H1 (cell line): ENCODE measurements around the gene EXOG. TPM values are rescaled to one million over a fixed set of nuclear protein-coding genes. Genes with fewer than 3 reads are reported as not detected.

ENCODE experiments used
- CTCF ChIA-PET: fragments of 300-600 bp; sonication (Branson Sonifier 250); formaldehyde crosslinking; loops from one replicate; lab custom pipeline; 2021; ENCODE audit not compliant: partially characterized antibody; lab: Charles Lee
- POLR2A ChIA-PET: fragments of 300-600 bp; sonication (Branson Sonifier 250); formaldehyde crosslinking; loops from one replicate; lab custom pipeline; 2021; ENCODE audit warnings: inconsistent platforms; ENCODE audit not compliant: partially characterized antibody; lab: Charles Lee
- DNase-seq, 2 experiments: peaks; one replicate each; pipeline versions ENCODE4 v3.0.0 to v3.0.0-alpha.2; 2010 to 2022; ENCODE audit warnings: low spot score in 2 of 2, low read depth in 1 of 2, mixed read lengths in 1 of 2
- FAIRE-seq: peaks from 2 replicates; lab custom pipeline; 2011; peaks lifted over from hg19 to GRCh38; lab: Jason Lieb, UNC
- H2AFZ ChIP-seq: 2 replicates; pipeline ENCODE4 v1.8.1; 2012; ENCODE audit warnings: low read length, inconsistent platforms
- H2AK5ac ChIP-seq: 2 replicates; pipeline ENCODE4 v1.6.1; 2013; ENCODE audit warnings: low read depth, low read length
- H2BK120ac ChIP-seq: replicated peaks from 2 replicates; pipeline ENCODE3; 2013; ENCODE audit warnings: low read depth, low read length, inconsistent platforms
- H2BK12ac ChIP-seq: 2 replicates; pipeline ENCODE4 v1.6.1; 2013; ENCODE audit warnings: low read depth, low read length
- H2BK15ac ChIP-seq: 2 replicates; pipeline ENCODE4 v1.6.1; 2013; ENCODE audit warnings: low read length
- H2BK20ac ChIP-seq: 2 replicates; pipeline ENCODE4 v1.6.1; 2013; ENCODE audit warnings: low read length
- H2BK5ac ChIP-seq: 2 replicates; pipeline ENCODE4 v1.6.1; 2013; ENCODE audit warnings: low read depth, low read length
- H3K14ac ChIP-seq: 2 replicates; pipeline ENCODE4 v1.6.1; 2013; ENCODE audit warnings: inconsistent platforms; ENCODE audit not compliant: insufficient read length
- H3K18ac ChIP-seq: 2 replicates; pipeline ENCODE4 v1.6.1; 2013; ENCODE audit warnings: low read length; ENCODE audit errors: extremely low read depth
- H3K23ac ChIP-seq: 2 replicates; pipeline ENCODE4 v1.6.1; 2013; ENCODE audit warnings: inconsistent platforms; ENCODE audit not compliant: insufficient read length
- H3K23me2 ChIP-seq: 2 replicates; pipeline ENCODE4 v1.6.1; 2013; ENCODE audit warnings: low read depth, low read length
- H3K27ac ChIP-seq: 2 replicates; pipeline ENCODE4 v1.6.1; 2011; ENCODE audit warnings: low read depth, low read length, inconsistent platforms
- H3K27me3 ChIP-seq, 4 experiments: replicated peaks in 1 of 4; 1 replicate in 1 of 4; 2 replicates in 3 of 4; pipeline versions ENCODE4 v1.6.1 to v1.8.1; 2011 to 2013; ENCODE audit warnings: low read length in 3 of 4, mild to moderate bottlenecking in 3 of 4, inconsistent platforms in 2 of 4, mixed read lengths in 2 of 4, moderate library complexity in 1 of 4; ENCODE audit not compliant: control insufficient read depth in 3 of 4, insufficient read depth in 3 of 4; ENCODE audit errors: extremely low read depth in 1 of 4
- H3K36me3 ChIP-seq, 4 experiments: 2 replicates each; pipeline versions ENCODE4 v1.6.1 to v1.8.1; 2011 to 2013; ENCODE audit warnings: mild to moderate bottlenecking in 4 of 4, low read length in 3 of 4, moderate library complexity in 2 of 4, control low read depth in 1 of 4, inconsistent platforms in 1 of 4; ENCODE audit not compliant: insufficient read depth in 4 of 4, control insufficient read depth in 2 of 4
- H3K4ac ChIP-seq: replicated peaks from 2 replicates; pipeline ENCODE3; 2013; ENCODE audit warnings: low read length, low read depth, mixed read lengths, inconsistent platforms; ENCODE audit not compliant: insufficient read length
- H3K4me1 ChIP-seq, 4 experiments: replicated peaks in 1 of 4; 1 replicate in 1 of 4; 2 replicates in 3 of 4; pipeline versions ENCODE4 v1.6.1 to v1.8.1; 2011 to 2013; ENCODE audit warnings: low read length in 3 of 4, inconsistent platforms in 2 of 4, mixed read lengths in 1 of 4; ENCODE audit not compliant: insufficient read depth in 4 of 4, control insufficient read depth in 3 of 4
- H3K4me2 ChIP-seq, 2 experiments: 2 replicates each; pipeline versions ENCODE4 v1.6.1 to v1.8.1; 2011 to 2013; ENCODE audit warnings: low read depth in 2 of 2, low read length in 2 of 2, control low read depth in 1 of 2, inconsistent platforms in 1 of 2, mild to moderate bottlenecking in 1 of 2; ENCODE audit not compliant: insufficient read depth in 1 of 2
- H3K4me3 ChIP-seq, 4 experiments: fragments of 200-600, 300-600 bp in 1 of 4; sonication (generic), shearing (Covaris generic), sonication (Bioruptor Twin) in 1 of 4; 2 replicates each; pipeline versions ENCODE4 v1.5.1 to v1.8.1; 2011 to 2016; ENCODE audit warnings: low read length in 4 of 4, low read depth in 3 of 4, control low read depth in 2 of 4, inconsistent platforms in 2 of 4, mild to moderate bottlenecking in 2 of 4, mixed read lengths in 1 of 4, moderate library complexity in 1 of 4; ENCODE audit not compliant: insufficient read depth in 2 of 4; ENCODE audit errors: extremely low read depth in 1 of 4
- H3K56ac ChIP-seq: replicated peaks from 2 replicates; pipeline ENCODE3; 2013; ENCODE audit warnings: low read depth, mild to moderate bottlenecking, mixed read lengths, low read length, inconsistent platforms; ENCODE audit not compliant: insufficient read length
- H3K79me1 ChIP-seq: 2 replicates; pipeline ENCODE4 v1.6.1; 2013; ENCODE audit warnings: low read depth, low read length, control low read depth
- H3K79me2 ChIP-seq, 2 experiments: 2 replicates each; pipeline versions ENCODE4 v1.6.1 to v1.8.1; 2012 to 2013; ENCODE audit warnings: low read length in 2 of 2, mild to moderate bottlenecking in 2 of 2, inconsistent platforms in 1 of 2; ENCODE audit not compliant: insufficient read depth in 2 of 2, control insufficient read depth in 1 of 2
- H3K9ac ChIP-seq, 4 experiments: replicated peaks in 1 of 4; 1 replicate in 1 of 4; 2 replicates in 3 of 4; pipeline versions ENCODE4 v1.6.1 to v1.8.1; 2011 to 2013; ENCODE audit warnings: low read depth in 3 of 4, low read length in 3 of 4, control low read depth in 2 of 4, mild to moderate bottlenecking in 2 of 4, moderate library complexity in 2 of 4, inconsistent platforms in 1 of 4; ENCODE audit errors: extremely low read depth in 1 of 4
- H3K9me3 ChIP-seq, 2 experiments: 2 replicates each; pipeline versions ENCODE4 v1.6.1 to v1.8.1; 2012 to 2013; ENCODE audit warnings: mild to moderate bottlenecking in 2 of 2, moderate library complexity in 2 of 2, control low read depth in 1 of 2, inconsistent platforms in 1 of 2, low read depth in 1 of 2, low read length in 1 of 2, mixed read lengths in 1 of 2; ENCODE audit not compliant: insufficient read depth in 2 of 2
- H4K20me1 ChIP-seq, 2 experiments: replicated peaks in 1 of 2; 2 replicates each; pipeline versions ENCODE3 to v1.8.1; 2011 to 2013; ENCODE audit warnings: inconsistent platforms in 2 of 2, low read length in 2 of 2, mild to moderate bottlenecking in 1 of 2; ENCODE audit not compliant: insufficient read depth in 2 of 2, control insufficient read depth in 1 of 2
- H4K5ac ChIP-seq: 2 replicates; pipeline ENCODE4 v1.6.1; 2013; ENCODE audit warnings: low read length, low read depth, mixed read lengths, inconsistent platforms; ENCODE audit not compliant: insufficient read length
- H4K8ac ChIP-seq: 2 replicates; pipeline ENCODE4 v1.8.0; 2013; ENCODE audit warnings: mild to moderate bottlenecking, moderate library complexity, low read length, inconsistent platforms; ENCODE audit not compliant: insufficient read depth; ENCODE audit errors: extremely low read depth
- H4K91ac ChIP-seq: replicated peaks from 2 replicates; pipeline ENCODE3; 2013; ENCODE audit warnings: low read length, mixed read lengths, inconsistent platforms; ENCODE audit not compliant: insufficient read length
- ASH2L ChIP-seq: fragments of 200-600, 300-600 bp; sonication (generic); IDR thresholded peaks from one replicate; pipeline ENCODE4 v1.7.1; 2017; ENCODE audit warnings: low read length
- BRCA1 ChIP-seq: IDR thresholded peaks from 2 replicates; pipeline ENCODE4 v1.6.1; 2012; ENCODE audit warnings: low read depth, low read length, improper control_type of control experiment
- CBX5 ChIP-seq: fragments of 300-800, 300-1000 bp; sonication (generic); IDR thresholded peaks from 2 replicates; pipeline ENCODE4 v1.7.1; 2016; ENCODE audit warnings: antibody characterized with exemption, low read length, low read depth
- CREB1 ChIP-seq: IDR thresholded peaks from 2 replicates; pipeline ENCODE4 v1.6.1; 2012; ENCODE audit warnings: inconsistent platforms
- EGR1 ChIP-seq: IDR thresholded peaks from 2 replicates; pipeline ENCODE4 v1.6.1; 2011; ENCODE audit warnings: low read depth, low read length, borderline replicate concordance
- GTF2F1 ChIP-seq: IDR thresholded peaks from 2 replicates; pipeline ENCODE4 v1.6.1; 2012; ENCODE audit warnings: low read depth, low read length, improper control_type of control experiment, borderline replicate concordance
- HDAC2 ChIP-seq, 2 experiments: fragments of 300-600 bp in 1 of 2; sonication (generic) in 1 of 2; IDR thresholded peaks; 2 replicates each; pipeline ENCODE4 v1.6.1; 2011 to 2012; ENCODE audit warnings: low read depth in 2 of 2, low read length in 2 of 2, mild to moderate bottlenecking in 2 of 2, moderate library complexity in 2 of 2, borderline replicate concordance in 1 of 2, inconsistent platforms in 1 of 2
- PHF8 ChIP-seq: fragments of 200-600 bp; sonication (generic); conservative IDR thresholded peaks from 2 replicates; pipeline ENCODE4 v1.7.1; 2012; ENCODE audit warnings: low read depth, mild to moderate bottlenecking, inconsistent platforms, low read length, moderate library complexity
- POLR2AphosphoS5 ChIP-seq: IDR thresholded peaks from 2 replicates; pipeline ENCODE4 v1.6.1; 2011; ENCODE audit warnings: low read depth, low read length
- RNF2 ChIP-seq: fragments of 200-900, 300-1000 bp; sonication (generic); IDR thresholded peaks from 2 replicates; pipeline ENCODE4 v1.7.1; 2016; ENCODE audit warnings: borderline replicate concordance, low read depth, mild to moderate bottlenecking, antibody characterized with exemption, low read length; ENCODE audit not compliant: poor library complexity, severe bottlenecking; ENCODE audit errors: missing control alignments
- SIRT6 ChIP-seq: IDR thresholded peaks from one replicate; pipeline ENCODE4 v1.7.1; 2012; ENCODE audit warnings: low read length, inconsistent platforms
- SRF ChIP-seq: IDR thresholded peaks from 2 replicates; pipeline ENCODE4 v1.6.1; 2011; ENCODE audit warnings: mild to moderate bottlenecking, low read depth, low read length, moderate library complexity
- TAF7 ChIP-seq: optimal IDR thresholded peaks from 2 replicates; pipeline ENCODE3; 2011; ENCODE audit warnings: low read depth, mild to moderate bottlenecking, inconsistent platforms, low read length, moderate library complexity, borderline replicate concordance
- TBP ChIP-seq: IDR thresholded peaks from 2 replicates; pipeline ENCODE4 v1.6.1; 2011; ENCODE audit warnings: low read depth, low read length, improper control_type of control experiment
- TEAD4 ChIP-seq: IDR thresholded peaks from 2 replicates; pipeline ENCODE4 v1.6.1; 2012; ENCODE audit warnings: low read depth, low read length, inconsistent platforms, mixed read lengths
- WGBS, 2 experiments: shearing (Covaris generic) in 1 of 2; methylation state at CpG; one replicate each; pipeline versions ENCODE4 v1.1.6 to v1.1.7; 2013 to 2015; ENCODE audit warnings: low lambda C conversion rate in 2 of 2, mixed read lengths in 2 of 2, inconsistent platforms in 1 of 2, low coverage in 1 of 2, missing lambda C conversion rate in 1 of 2; ENCODE audit not compliant: insufficient replicate concordance in 2 of 2, insufficient coverage in 1 of 2, insufficient read length in 1 of 2; ENCODE audit errors: extremely low coverage in 1 of 2, missing lambda C conversion rate in 1 of 2; 5-methylcytosine and 5-hydroxymethylcytosine counted together
- polyA plus RNA-seq, 7 experiments: library from polyadenylated mRNA; depleted of rRNA in 3 of 7; stranded (reverse) in 5 of 7; unstranded in 2 of 7; fragments of >200 nt in 5 of 7; fragments of 200-250 nt in 2 of 7; gene quantifications; 1 replicate in 5 of 7; 2 replicates in 1 of 7; 4 replicates in 1 of 7; pipeline versions ENCODE4 v1.2.1 to v1.2.3, GENCODE V29; 2011 to 2013; ENCODE audit warnings: missing spikeins in 2 of 7, mixed read lengths in 2 of 7
- total RNA-seq: library from RNA; stranded (reverse); fragmentation: NEBNext Ultra II Directional; extraction: Animal tissue kit (Norgen Biotek cat#: 25700); gene quantifications from 2 replicates; pipeline ENCODE4 v1.2.1, GENCODE V29; 2021

EXOG gene
- total and polyA plus RNA-seq, 2 of the 8 experiments (the other 6 are each of a cell fraction or from before 2014, with no cell fraction given): 7.2 to 12.9 TPM

GRCh38 chr3:38478901-38479300, 17.2 kb upstream of the EXOG start:
- 88% methylated on average over 9 of the region's 9 CpGs; no CpG with 5 or more reads in 1 of the 2 experiments for WGBS, 2 experiments
- ChIA-PET CTCF (interaction anchor here (0.9 to 3.2 kb wide), 8 partner anchors 10 to 216 kb away, joined by 3 to 22 read pairs (median 6); partner anchors contain the start of gene XYLB), POLR2A (no interaction called here)
- TF ChIP-seq CREB1 (no peak), CBX5 (no peak), BRCA1 (no peak), SIRT6 (no peak), RNF2 (no peak), POLR2AphosphoS5 (no peak), HDAC2 (IDR thresholded peaks at IDR 0.05; ENCODE audit: borderline replicate concordance in 1 of 2, low read depth in 2 of 2, low read length in 2 of 2) (no peak), TEAD4 (no peak), PHF8 (no peak), TBP (no peak), EGR1 (no peak), GTF2F1 (no peak), TAF7 (no peak), ASH2L (no peak), SRF (no peak)
- Histone ChIP-seq H3K9me3 (no peaks in the 10 kb centered on the region), H4K5ac (no peak overlapping the region), H3K4ac (no peak overlapping the region), H3K56ac (no peak overlapping the region), H3K79me1 (peaks cover 35% of the 10 kb centered on the region), H3K4me2 (no peak overlapping the region), H4K8ac (no peak overlapping the region; the same call in 1 of the 2 replicates), H3K23ac (no peak overlapping the region), H2AK5ac (no peak overlapping the region), H3K36me3 (peaks cover 29 to 53% (median 42%) of the 10 kb centered on the region in 4 experiments), H2BK12ac (no peak overlapping the region), H3K14ac (no peak overlapping the region), H3K27me3 (no peaks in the 10 kb centered on the region), H2BK120ac (no peak overlapping the region), H3K27ac (no peak overlapping the region), H2BK15ac (no peak overlapping the region), H2BK20ac (no peak overlapping the region), H4K20me1 (peaks cover 17 to 31% of the 10 kb centered on the region in 2 experiments), H2BK5ac (no peak overlapping the region), H3K9ac (no peak overlapping the region), H3K18ac (no peak overlapping the region), H3K4me1 (no peaks in the 10 kb centered on the region; a peak in 2 of 7 replicates), H3K23me2 (no peaks in the 10 kb centered on the region), H2AFZ (no peak overlapping the region), H3K79me2 (peaks cover 7 to 39% of the 10 kb centered on the region in 2 experiments), H3K4me3 (no peak overlapping the region), H4K91ac (no peak overlapping the region)
- no peak for FAIRE-seq
- no peak for DNase-seq
